Endodermal cell (in vitro differentiated cells): ENCODE results near the gene PRKAG2. TPM values are rescaled to one million over a fixed set of nuclear protein-coding genes. Genes with fewer than 3 reads are reported as not detected.

Experiments
- DNase-seq: peaks from one replicate; pipeline ENCODE4 v3.0.0-alpha.2; 2017
- H3K27ac ChIP-seq: 2 replicates; pipeline ENCODE4 v1.5.1; 2013; ENCODE audit warnings: mild to moderate bottlenecking, low read depth, low read length, moderate library complexity
- H3K27me3 ChIP-seq: 2 replicates; pipeline ENCODE4 v1.6.1; 2013; ENCODE audit warnings: mild to moderate bottlenecking, low read length, moderate library complexity; ENCODE audit not compliant: insufficient read depth, control insufficient read depth, poor library complexity, severe bottlenecking
- H3K36me3 ChIP-seq: 2 replicates; pipeline ENCODE4 v1.7.0; 2013; ENCODE audit warnings: mild to moderate bottlenecking, low read length, moderate library complexity; ENCODE audit not compliant: control insufficient read depth, insufficient read depth
- H3K4me1 ChIP-seq: one replicate; pipeline ENCODE4 v1.7.0; 2013; ENCODE audit warnings: low read length; ENCODE audit not compliant: control insufficient read depth, insufficient read depth
- H3K4me3 ChIP-seq: 2 replicates; pipeline ENCODE4 v1.5.1; 2013; ENCODE audit warnings: mild to moderate bottlenecking, low read length, moderate library complexity
- H3K9ac ChIP-seq: 2 replicates; pipeline ENCODE4 v1.6.1; 2013; ENCODE audit warnings: mild to moderate bottlenecking, low read length, moderate library complexity; ENCODE audit not compliant: poor library complexity, severe bottlenecking; ENCODE audit errors: extremely low read depth
- H3K9me3 ChIP-seq: 2 replicates; pipeline ENCODE4 v1.6.1; 2013; ENCODE audit warnings: mild to moderate bottlenecking, low read length, moderate library complexity; ENCODE audit not compliant: control insufficient read depth
- H3K27ac Mint-ChIP-seq: 2 replicates; pipeline ENCODE4 v1.8.0; 2020; ENCODE audit warnings: mixed read lengths
- H3K27me3 Mint-ChIP-seq: 2 replicates; pipeline ENCODE4 v1.8.0; 2021; ENCODE audit warnings: mild to moderate bottlenecking, mixed read lengths; ENCODE audit not compliant: insufficient read depth
- H3K36me3 Mint-ChIP-seq: 2 replicates; pipeline ENCODE4 v1.8.0; 2020; ENCODE audit warnings: low read depth, mixed read lengths
- H3K4me1 Mint-ChIP-seq: 2 replicates; pipeline ENCODE4 v1.8.0; 2020; ENCODE audit warnings: mixed read lengths
- H3K4me3 Mint-ChIP-seq: 2 replicates; pipeline ENCODE4 v1.8.0; 2020; ENCODE audit warnings: mild to moderate bottlenecking, moderate library complexity, mixed read lengths
- H3K9me3 Mint-ChIP-seq: 2 replicates; pipeline ENCODE4 v1.8.0; 2020; ENCODE audit warnings: mild to moderate bottlenecking, mixed read lengths
- CTCF ChIP-seq: fragments of 200-600 bp; sonication (generic); conservative IDR thresholded peaks from 2 replicates; pipeline ENCODE4 v1.5.0; 2021; ENCODE audit warnings: antibody characterized with exemption, mild to moderate bottlenecking
- WGBS, 2 experiments: methylation state at CpG; one replicate each; pipeline versions ENCODE4 v1.1.5 to v1.1.7; 2013; ENCODE audit warnings: missing lambda C conversion rate in 2 of 2, mixed read lengths in 1 of 2; ENCODE audit not compliant: insufficient coverage in 1 of 2, insufficient read length in 1 of 2; 5-methylcytosine and 5-hydroxymethylcytosine counted together
- total RNA-seq, 2 donors: library from RNA; stranded (reverse); fragmentation: NEBNext Ultra II Directional in 1 of 2; extraction: Animal tissue kit (Norgen Biotek cat#: 25700) in 1 of 2; gene quantifications; 2 replicates in 1 of 2; 3 replicates in 1 of 2; pipeline ENCODE4 v1.2.1, GENCODE V29; 2021

Gene PRKAG2
- total RNA-seq, 2 donors from 2014 or later: 17.2 to 20.7 TPM

GRCh38 chr7:151592330-151592729, 284.6 kb downstream of the PRKAG2 start:
- Mint-ChIP-seq H3K27ac (no peak overlapping the region), H3K4me1 (no peaks in the 10 kb centered on the region), H3K9me3 (no peaks in the 10 kb centered on the region), H3K36me3 (peaks cover 9% of the 10 kb centered on the region), H3K4me3 (no peak overlapping the region), H3K27me3 (no peaks in the 10 kb centered on the region)
- no peak for DNase-seq
- no peak for TF ChIP-seq CTCF
- WGBS, 2 experiments: 91 to 98% methylated on average over 10 to 11 of the region's 11 CpGs
- no peaks in the 10 kb centered on the region for H3K27me3 ChIP-seq
- no peak overlapping the region for H3K27ac ChIP-seq
- H3K9me3 ChIP-seq: no peaks in the 10 kb centered on the region
- H3K4me3 ChIP-seq: no peak overlapping the region
- no peaks in the 10 kb centered on the region for H3K4me1 ChIP-seq
- peaks cover 7% of the 10 kb centered on the region for H3K36me3 ChIP-seq
- no peak overlapping the region for H3K9ac ChIP-seq

GRCh38 chr7:151591866-151592265, 285.0 kb downstream of the PRKAG2 start:
- no peaks in the 10 kb centered on the region for H3K4me1 ChIP-seq
- H3K9me3 ChIP-seq: no peaks in the 10 kb centered on the region
- DNase-seq: no peak
- peaks cover 11% of the 10 kb centered on the region for H3K36me3 Mint-ChIP-seq
- no peak for TF ChIP-seq CTCF
- H3K4me3 Mint-ChIP-seq: no peak overlapping the region
- H3K36me3 ChIP-seq: peaks cover 7% of the 10 kb centered on the region
- no peaks in the 10 kb centered on the region for H3K4me1 Mint-ChIP-seq
- H3K27ac Mint-ChIP-seq: no peak overlapping the region
- 86 to 89% methylated on average over 12 to 14 of the region's 14 CpGs for WGBS, 2 experiments
- no peaks in the 10 kb centered on the region for H3K27me3 ChIP-seq
- H3K9me3 Mint-ChIP-seq: no peaks in the 10 kb centered on the region
- H3K4me3 ChIP-seq: no peak overlapping the region
- H3K9ac ChIP-seq: no peak overlapping the region
- H3K27ac ChIP-seq: no peak overlapping the region
- H3K27me3 Mint-ChIP-seq: no peaks in the 10 kb centered on the region

- no peak overlapping the region for H3K27ac ChIP-seq
- H3K27ac Mint-ChIP-seq: peak overlapping the region; percentile 52
- H3K4me3 Mint-ChIP-seq: no peak overlapping the region
- H3K27me3 Mint-ChIP-seq: no peaks in the 10 kb centered on the region
- no peak for DNase-seq
- H3K9me3 ChIP-seq: no peaks in the 10 kb centered on the region
- H3K36me3 ChIP-seq: peaks cover 12% of the 10 kb centered on the region
- H3K9ac ChIP-seq: no peak overlapping the region
- H3K4me1 Mint-ChIP-seq: no peaks in the 10 kb centered on the region
- no peak for TF ChIP-seq CTCF
- H3K9me3 Mint-ChIP-seq: no peaks in the 10 kb centered on the region
- 91 to 93% methylated on average over 15 to 19 of the region's 19 CpGs for WGBS, 2 experiments
- no peak overlapping the region for H3K4me3 ChIP-seq
- no peaks in the 10 kb centered on the region for H3K4me1 ChIP-seq
- H3K27me3 ChIP-seq: no peaks in the 10 kb centered on the region
- H3K36me3 Mint-ChIP-seq: peaks cover 11% of the 10 kb centered on the region
These were observed 285.8 kb downstream of the PRKAG2 start for GRCh38 chr7:151590850-151591771.
